ENCODE measurements around the gene RLBP1. TPM values are rescaled to one million over a fixed set of nuclear protein-coding genes. Genes with fewer than 3 reads are reported as not detected.

The RLBP1 gene
- total RNA-seq, 1 experiment from 2014 or later = not detected

GRCh38 chr15:89175617-89176191 is 45.7 kb downstream of the RLBP1 start:
- Mint-ChIP-seq H3K27me3 (ENCODE audit: low read depth) (no peaks in the 10 kb centered on the region), H3K27ac (no peak overlapping the region), H3K9me3 (no peaks in the 10 kb centered on the region), H3K36me3 (no peaks in the 10 kb centered on the region), H3K4me1 (peaks cover 3% of the 10 kb centered on the region; the same call in 1 of the 2 replicates), H3K4me3 (no peak overlapping the region)
- TF ChIP-seq PREB (CRISPR knock-in tag; IDR thresholded peaks at IDR 0.05; ENCODE audit: borderline replicate concordance) (no peak), EMX1 (CRISPR knock-in tag; IDR thresholded peaks at IDR 0.05) (no peak), ZNF138 (CRISPR knock-in tag; conservative IDR thresholded peaks at IDR 0.05) (no peak), GRHL2 (CRISPR knock-in tag; IDR thresholded peaks at IDR 0.05; ENCODE audit: insufficient replicate concordance, severe bottlenecking) (no peak), MYBL2 (CRISPR knock-in tag; IDR thresholded peaks at IDR 0.05) (no peak), ZNF416 (CRISPR knock-in tag; IDR thresholded peaks at IDR 0.05) (no peak), CREM (CRISPR knock-in tag; IDR thresholded peaks at IDR 0.05) (no peak), CBFB (CRISPR knock-in tag; IDR thresholded peaks at IDR 0.05; ENCODE audit: low read depth) (no peak), NR2C2 (CRISPR knock-in tag; IDR thresholded peaks at IDR 0.05) (no peak)
- TF ChIP-seq, protein P1, sequence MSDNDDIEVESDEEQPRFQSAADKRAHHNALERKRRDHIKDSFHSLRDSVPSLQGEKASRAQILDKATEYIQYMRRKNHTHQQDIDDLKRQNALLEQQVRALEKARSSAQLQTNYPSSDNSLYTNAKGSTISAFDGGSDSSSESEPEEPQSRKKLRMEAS (CRISPR knock-in tag; IDR thresholded peaks at IDR 0.05) = no peak
- TF ChIP-seq, protein P2, sequence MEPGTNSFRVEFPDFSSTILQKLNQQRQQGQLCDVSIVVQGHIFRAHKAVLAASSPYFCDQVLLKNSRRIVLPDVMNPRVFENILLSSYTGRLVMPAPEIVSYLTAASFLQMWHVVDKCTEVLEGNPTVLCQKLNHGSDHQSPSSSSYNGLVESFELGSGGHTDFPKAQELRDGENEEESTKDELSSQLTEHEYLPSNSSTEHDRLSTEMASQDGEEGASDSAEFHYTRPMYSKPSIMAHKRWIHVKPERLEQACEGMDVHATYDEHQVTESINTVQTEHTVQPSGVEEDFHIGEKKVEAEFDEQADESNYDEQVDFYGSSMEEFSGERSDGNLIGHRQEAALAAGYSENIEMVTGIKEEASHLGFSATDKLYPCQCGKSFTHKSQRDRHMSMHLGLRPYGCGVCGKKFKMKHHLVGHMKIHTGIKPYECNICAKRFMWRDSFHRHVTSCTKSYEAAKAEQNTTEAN (CRISPR knock-in tag; IDR thresholded peaks at IDR 0.05) = no peak
- TF ChIP-seq, protein P3, sequence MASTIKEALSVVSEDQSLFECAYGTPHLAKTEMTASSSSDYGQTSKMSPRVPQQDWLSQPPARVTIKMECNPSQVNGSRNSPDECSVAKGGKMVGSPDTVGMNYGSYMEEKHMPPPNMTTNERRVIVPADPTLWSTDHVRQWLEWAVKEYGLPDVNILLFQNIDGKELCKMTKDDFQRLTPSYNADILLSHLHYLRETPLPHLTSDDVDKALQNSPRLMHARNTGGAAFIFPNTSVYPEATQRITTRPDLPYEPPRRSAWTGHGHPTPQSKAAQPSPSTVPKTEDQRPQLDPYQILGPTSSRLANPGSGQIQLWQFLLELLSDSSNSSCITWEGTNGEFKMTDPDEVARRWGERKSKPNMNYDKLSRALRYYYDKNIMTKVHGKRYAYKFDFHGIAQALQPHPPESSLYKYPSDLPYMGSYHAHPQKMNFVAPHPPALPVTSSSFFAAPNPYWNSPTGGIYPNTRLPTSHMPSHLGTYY (CRISPR knock-in tag; IDR thresholded peaks at IDR 0.05) = no peak
- TF ChIP-seq, protein P4, sequence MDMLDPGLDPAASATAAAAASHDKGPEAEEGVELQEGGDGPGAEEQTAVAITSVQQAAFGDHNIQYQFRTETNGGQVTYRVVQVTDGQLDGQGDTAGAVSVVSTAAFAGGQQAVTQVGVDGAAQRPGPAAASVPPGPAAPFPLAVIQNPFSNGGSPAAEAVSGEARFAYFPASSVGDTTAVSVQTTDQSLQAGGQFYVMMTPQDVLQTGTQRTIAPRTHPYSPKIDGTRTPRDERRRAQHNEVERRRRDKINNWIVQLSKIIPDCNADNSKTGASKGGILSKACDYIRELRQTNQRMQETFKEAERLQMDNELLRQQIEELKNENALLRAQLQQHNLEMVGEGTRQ (CRISPR knock-in tag; IDR thresholded peaks at IDR 0.05) = no peak
- TF ChIP-seq, protein P5, sequence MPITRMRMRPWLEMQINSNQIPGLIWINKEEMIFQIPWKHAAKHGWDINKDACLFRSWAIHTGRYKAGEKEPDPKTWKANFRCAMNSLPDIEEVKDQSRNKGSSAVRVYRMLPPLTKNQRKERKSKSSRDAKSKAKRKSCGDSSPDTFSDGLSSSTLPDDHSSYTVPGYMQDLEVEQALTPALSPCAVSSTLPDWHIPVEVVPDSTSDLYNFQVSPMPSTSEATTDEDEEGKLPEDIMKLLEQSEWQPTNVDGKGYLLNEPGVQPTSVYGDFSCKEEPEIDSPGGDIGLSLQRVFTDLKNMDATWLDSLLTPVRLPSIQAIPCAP (CRISPR knock-in tag; IDR thresholded peaks at IDR 0.05) = no peak
- TF ChIP-seq, protein P6, sequence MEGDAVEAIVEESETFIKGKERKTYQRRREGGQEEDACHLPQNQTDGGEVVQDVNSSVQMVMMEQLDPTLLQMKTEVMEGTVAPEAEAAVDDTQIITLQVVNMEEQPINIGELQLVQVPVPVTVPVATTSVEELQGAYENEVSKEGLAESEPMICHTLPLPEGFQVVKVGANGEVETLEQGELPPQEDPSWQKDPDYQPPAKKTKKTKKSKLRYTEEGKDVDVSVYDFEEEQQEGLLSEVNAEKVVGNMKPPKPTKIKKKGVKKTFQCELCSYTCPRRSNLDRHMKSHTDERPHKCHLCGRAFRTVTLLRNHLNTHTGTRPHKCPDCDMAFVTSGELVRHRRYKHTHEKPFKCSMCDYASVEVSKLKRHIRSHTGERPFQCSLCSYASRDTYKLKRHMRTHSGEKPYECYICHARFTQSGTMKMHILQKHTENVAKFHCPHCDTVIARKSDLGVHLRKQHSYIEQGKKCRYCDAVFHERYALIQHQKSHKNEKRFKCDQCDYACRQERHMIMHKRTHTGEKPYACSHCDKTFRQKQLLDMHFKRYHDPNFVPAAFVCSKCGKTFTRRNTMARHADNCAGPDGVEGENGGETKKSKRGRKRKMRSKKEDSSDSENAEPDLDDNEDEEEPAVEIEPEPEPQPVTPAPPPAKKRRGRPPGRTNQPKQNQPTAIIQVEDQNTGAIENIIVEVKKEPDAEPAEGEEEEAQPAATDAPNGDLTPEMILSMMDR (IDR thresholded peaks at IDR 0.05) = no peak
- TF ChIP-seq, protein P7, sequence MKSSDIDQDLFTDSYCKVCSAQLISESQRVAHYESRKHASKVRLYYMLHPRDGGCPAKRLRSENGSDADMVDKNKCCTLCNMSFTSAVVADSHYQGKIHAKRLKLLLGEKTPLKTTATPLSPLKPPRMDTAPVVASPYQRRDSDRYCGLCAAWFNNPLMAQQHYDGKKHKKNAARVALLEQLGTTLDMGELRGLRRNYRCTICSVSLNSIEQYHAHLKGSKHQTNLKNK (CRISPR knock-in tag; IDR thresholded peaks at IDR 0.05) = no peak
- DNase-seq (ENCODE audit: low spot score) (no peak), ATAC-seq (no peak)
- CTCF ChIA-PET = interaction anchor here (1.0 to 1.1 kb wide), 2 partner anchors 47 to 281 kb away, joined by 3 read pairs; no protein-coding TSS in a partner anchor
- POLR2A ChIA-PET = no interaction called here

DNA sequence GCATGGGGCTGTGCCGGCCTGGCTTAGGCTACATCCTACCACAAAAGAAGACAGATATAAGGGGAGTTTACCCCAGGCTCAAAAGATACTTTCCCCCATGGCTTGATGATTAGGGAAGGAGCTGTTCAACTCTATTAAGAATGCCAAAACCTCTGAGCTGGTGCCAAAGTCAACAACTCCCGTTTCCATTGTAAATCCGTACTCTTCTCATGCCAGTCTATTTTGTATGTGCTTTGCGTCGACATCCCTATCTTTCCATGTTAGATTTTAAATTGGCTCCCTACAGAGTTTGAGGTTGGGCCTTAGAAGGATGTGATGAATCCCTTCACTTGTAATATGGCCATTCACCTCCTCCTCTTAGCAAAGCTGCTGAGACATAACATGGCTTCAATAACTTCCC is 46.9 kb downstream of the RLBP1 start:
- Mint-ChIP-seq H3K4me1 (peaks cover 3% of the 10 kb centered on the region; the same call in 1 of the 2 replicates), H3K9me3 (no peaks in the 10 kb centered on the region), H3K27ac (no peak overlapping the region), H3K27me3 (ENCODE audit: low read depth) (no peaks in the 10 kb centered on the region), H3K36me3 (no peaks in the 10 kb centered on the region), H3K4me3 (no peak overlapping the region)
- ChIA-PET POLR2A (no interaction called here), CTCF (interaction anchor here (0.6 to 1.8 kb wide), 2 partner anchors 45 to 141 kb away, joined by 3 to 5 read pairs; no protein-coding TSS in a partner anchor)
- ATAC-seq = no peak
- no peak for DNase-seq (ENCODE audit: low spot score)
- no peak for TF ChIP-seq TP53 (CRISPR knock-in tag; IDR thresholded peaks at IDR 0.05)
- TF ChIP-seq ATF2 (CRISPR knock-in tag; IDR thresholded peaks at IDR 0.05; ENCODE audit: borderline replicate concordance, low read depth) = no peak
- TF ChIP-seq, protein P8, sequence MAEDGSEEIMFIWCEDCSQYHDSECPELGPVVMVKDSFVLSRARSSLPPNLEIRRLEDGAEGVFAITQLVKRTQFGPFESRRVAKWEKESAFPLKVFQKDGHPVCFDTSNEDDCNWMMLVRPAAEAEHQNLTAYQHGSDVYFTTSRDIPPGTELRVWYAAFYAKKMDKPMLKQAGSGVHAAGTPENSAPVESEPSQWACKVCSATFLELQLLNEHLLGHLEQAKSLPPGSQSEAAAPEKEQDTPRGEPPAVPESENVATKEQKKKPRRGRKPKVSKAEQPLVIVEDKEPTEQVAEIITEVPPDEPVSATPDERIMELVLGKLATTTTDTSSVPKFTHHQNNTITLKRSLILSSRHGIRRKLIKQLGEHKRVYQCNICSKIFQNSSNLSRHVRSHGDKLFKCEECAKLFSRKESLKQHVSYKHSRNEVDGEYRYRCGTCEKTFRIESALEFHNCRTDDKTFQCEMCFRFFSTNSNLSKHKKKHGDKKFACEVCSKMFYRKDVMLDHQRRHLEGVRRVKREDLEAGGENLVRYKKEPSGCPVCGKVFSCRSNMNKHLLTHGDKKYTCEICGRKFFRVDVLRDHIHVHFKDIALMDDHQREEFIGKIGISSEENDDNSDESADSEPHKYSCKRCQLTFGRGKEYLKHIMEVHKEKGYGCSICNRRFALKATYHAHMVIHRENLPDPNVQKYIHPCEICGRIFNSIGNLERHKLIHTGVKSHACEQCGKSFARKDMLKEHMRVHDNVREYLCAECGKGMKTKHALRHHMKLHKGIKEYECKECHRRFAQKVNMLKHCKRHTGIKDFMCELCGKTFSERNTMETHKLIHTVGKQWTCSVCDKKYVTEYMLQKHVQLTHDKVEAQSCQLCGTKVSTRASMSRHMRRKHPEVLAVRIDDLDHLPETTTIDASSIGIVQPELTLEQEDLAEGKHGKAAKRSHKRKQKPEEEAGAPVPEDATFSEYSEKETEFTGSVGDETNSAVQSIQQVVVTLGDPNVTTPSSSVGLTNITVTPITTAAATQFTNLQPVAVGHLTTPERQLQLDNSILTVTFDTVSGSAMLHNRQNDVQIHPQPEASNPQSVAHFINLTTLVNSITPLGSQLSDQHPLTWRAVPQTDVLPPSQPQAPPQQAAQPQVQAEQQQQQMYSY (CRISPR knock-in tag; IDR thresholded peaks at IDR 0.05) = no peak
- no peak for TF ChIP-seq EMX1 (CRISPR knock-in tag; IDR thresholded peaks at IDR 0.05)
- TF ChIP-seq E2F5 (CRISPR knock-in tag; IDR thresholded peaks at IDR 0.05) = no peak
